ENCODE results near the gene RGS7.

- no peak for TF ChIP-seq CTCF (IDR thresholded peaks at IDR 0.05)
- TF ChIP-seq POLR2A (IDR thresholded peaks at IDR 0.05): no peak
These were observed 119.1 kb downstream of the RGS7 start for GRCh38 chr1:241237873-241238272.

Measured in Peyer's patch (tissue), 4 donors.